NCI-H2029 (cell line): ENCODE results near the gene GFI1B.
"Not testable (repeated sequence)": the region's sequence is repeated elsewhere in the genome, so short reads cannot be mapped to it uniquely, and the experiment has no call there.

ENCODE experiments used
- DNase-seq: peaks from one replicate; lab custom pipeline; 2025; lab: John Stamatoyannopoulos, UW

The GFI1B gene

DNA sequence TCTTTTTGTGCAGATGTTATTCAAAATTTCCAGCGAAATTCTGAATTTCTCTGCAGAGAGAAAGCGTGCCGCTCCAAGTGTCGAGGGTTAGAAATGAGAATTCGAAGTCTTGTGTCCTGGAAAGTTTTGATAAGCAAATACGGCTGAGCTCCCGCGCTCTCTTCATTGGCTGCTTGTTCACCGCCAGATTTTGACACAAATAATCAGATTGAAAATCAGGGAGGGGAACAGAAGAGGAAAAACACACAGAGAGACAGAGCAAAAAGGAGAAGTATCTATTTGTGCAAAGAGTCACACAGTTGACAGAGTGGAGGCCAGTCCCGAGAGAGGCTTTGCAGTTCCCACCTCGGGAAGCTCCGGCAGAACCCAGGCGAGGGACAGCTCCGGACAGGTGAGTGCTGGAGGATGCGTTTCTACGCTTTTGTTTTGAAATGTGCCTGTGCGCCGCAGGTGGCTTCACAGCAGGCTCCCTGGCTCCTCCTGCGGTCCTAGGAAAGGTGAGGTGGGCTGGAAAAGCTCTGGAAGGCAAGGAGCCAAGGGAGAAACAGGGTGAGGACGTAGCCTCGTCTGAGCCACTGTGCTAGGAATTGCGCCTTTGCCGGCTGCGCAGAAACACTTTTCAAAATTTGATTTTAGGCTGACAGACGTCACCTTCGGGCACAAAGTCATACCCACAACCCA is at the start of gene GFI1B:
Gene GFI1B (plus strand): TSS at position 244 of the 681 bp plus-strand sequence. CDS start 7,985 bp downstream, outside the sequence.
- no peak for DNase-seq

DNA sequence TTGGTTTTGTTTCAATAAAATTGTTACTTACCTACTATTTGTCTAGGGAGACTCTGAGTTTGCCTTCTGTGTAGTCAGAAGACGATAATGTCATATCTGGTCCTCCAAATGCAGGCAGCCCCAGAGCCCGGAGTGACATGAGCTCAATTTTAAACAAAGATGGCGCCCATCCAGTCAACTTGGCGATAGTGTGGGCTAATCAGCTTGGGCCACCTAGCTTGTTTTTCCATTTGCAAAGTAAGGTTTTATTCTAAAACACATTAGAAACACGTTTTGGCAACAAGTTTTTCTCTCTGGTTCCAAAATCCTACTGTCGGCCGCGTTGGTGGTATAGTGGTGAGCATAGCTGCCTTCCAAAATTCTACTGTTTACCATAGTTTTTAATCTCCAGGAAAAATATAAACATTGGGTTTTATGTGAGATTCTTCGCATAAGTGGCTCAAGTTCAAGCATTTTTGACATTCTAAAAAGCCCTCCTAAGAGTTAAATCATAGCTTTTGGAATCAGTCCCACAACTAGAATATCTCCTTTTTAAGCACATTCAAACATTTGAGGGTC is 47.2 kb upstream of the GFI1B start:
- no peak for DNase-seq

DNA sequence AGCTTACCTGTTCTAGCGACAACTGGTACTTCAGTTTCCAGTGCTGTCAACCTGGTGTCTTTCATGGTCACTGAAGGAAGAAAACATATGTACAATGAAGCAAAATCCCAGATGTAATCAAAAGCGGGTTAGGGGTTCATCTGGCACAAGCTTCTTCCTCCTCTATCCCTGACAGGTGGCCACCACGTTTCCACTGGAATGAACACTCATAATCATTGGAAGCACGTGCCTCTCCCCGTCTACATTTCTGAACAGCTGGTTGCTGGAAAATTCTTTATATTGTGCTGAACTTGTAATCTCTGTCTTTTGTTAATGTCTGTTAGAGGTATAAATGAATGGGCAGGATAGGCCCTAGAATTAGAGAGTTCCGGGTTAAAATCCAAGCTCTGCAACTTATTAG is 43.5 kb upstream of the GFI1B start:
- no peak for DNase-seq

DNA sequence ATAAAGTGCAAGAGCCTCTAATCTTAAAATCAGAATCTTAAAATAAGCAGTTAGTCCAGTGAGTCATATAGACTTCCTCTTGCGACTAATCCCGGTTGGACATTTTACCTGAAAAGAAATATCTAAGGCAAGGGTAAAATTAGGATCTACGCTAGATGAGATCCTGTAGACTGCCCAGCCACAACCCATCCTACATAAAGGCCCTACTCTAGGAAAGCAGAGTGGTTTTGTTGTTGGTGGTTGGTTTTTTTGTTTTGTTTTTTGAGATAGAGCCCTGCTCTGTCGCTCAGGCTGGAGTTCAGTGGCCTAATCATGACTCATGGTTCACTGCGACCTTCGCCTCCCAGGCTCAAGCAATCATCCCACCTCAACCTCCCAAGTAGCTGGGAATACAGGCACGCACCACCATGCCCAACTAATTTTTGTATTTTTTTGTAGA is 41.0 kb upstream of the GFI1B start:
- no peak for DNase-seq

DNA sequence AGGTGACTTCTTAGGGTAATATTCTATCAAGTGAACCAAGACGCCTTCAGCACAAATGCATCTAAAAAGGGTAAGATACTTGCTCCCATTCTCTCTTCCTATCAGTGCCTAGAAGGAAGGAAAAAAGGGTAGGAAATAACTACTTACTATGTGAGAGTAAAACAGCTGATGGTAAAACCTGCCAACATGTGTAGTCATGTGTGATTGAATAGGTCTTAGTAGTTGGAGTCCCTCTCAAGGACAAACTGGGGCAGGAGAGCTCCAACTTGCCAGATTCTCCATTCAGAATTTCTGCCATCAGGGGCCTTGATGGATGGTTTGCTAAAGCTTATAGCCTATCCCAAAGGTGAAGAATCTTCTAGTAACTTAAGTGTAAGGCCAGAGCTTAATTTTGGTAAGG is 39.3 kb upstream of the GFI1B start:
- no peak for DNase-seq

DNA sequence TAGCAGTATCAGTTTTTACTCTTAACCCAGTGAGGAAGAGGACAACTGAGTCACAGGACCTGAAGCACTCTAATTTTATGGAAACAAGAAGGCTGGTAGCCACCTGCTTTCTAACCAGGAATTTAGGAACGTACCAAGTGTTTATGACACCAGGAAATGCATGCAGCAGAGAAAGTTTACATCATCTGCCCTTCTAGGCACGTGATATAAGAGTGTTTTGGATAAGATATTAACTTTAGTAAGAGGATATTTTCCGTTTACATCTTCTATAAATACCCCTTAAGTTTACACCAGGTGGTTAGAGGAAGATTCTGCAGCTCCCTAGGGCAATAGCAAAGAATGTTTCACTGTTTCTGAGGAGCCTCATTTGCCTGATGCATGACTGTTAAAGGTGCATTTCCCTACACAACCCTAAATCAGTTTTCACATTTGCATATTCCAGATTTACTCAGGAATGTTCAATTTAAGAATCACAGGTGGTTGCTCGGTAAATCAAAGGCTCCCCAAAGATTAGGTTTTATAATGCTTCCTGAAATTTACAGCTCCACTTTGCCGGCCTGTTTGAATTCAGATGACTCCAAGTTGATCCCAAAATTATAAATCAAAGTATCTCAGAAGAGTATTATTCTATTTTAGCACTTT is 35.8 kb upstream of the GFI1B start:
- no peak for DNase-seq

DNA sequence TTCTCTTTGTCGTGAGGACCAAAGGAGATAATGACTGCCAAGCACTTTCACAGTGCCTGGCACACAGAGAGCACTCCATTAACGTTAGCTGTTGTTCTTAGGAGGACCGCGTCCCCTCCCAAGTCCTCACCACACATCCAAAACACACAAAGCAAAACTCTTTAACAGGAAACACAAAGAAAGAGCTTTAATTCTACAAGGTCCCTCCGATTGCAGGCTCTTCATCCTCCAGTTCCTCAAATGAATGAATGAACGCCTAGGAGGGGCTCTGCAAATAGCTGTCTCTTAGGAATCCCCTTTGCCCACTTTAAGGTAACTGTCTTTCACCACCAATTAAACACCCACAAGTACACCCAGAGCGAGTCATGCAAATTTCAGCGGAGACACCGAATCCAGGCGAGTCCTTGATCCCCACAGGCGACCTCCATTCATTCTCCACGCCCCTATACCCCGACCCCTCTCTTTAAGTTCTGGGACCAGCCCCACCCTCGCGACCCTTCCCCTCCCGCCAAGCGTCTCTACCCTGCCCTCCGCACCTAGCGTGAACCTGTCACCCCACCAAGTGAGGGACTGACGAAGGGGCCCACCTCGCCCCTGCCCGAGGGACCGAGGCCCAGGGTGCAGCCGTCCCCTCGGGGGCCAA is 34.7 kb upstream of the GFI1B start:
- no peak for DNase-seq

DNA sequence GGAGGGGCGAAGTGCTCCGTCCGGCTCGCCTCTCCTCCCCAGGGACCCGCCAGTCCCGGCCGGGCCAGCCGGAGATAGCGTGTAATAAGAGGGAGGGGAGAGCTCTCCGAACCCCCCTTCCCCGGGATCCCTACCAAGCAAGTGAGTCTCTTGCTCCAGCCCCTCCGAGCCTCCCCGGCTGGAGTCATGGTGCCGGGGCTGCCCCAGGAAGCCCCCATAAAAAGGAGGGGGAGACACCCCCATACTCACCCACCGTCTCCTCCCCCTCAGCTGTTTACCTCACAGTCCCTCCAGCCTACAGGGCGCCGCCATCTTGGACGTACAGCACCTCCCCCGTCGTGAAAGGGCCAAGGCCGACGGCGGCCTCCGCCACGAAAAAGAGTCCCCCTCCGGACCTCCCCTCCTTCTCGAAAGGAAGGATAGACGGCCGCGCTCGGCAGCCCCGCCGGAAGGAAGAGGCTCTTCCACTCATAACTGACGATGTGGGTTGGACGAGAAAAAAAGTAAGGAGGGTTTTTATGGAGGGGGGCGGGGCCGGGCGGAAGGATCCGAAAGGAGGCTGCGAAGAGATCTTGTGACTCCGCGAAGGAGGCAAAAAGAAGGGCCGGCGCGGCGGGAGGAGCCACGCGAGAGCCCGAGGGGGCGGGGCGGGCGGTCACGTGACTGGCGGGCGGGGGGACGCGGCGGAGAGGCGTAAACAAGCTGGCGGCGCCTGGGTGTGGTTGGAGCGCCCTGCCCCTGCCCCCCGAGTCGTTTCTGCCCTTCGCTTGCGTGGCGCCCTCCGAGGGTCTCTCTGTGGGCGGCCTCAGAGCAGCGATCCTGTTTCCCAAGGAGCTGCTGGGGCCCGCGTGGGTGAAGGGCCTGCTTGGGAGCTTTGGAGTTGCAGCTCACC is 34.0 kb upstream of the GFI1B start, which contains the start of gene TSC1:
Gene TSC1 (minus strand): TSS at position 323 of the 892 bp plus-strand sequence. CDS start 15,744 bp downstream, outside the sequence.
- DNase-seq, result peak; percentile 97

DNA sequence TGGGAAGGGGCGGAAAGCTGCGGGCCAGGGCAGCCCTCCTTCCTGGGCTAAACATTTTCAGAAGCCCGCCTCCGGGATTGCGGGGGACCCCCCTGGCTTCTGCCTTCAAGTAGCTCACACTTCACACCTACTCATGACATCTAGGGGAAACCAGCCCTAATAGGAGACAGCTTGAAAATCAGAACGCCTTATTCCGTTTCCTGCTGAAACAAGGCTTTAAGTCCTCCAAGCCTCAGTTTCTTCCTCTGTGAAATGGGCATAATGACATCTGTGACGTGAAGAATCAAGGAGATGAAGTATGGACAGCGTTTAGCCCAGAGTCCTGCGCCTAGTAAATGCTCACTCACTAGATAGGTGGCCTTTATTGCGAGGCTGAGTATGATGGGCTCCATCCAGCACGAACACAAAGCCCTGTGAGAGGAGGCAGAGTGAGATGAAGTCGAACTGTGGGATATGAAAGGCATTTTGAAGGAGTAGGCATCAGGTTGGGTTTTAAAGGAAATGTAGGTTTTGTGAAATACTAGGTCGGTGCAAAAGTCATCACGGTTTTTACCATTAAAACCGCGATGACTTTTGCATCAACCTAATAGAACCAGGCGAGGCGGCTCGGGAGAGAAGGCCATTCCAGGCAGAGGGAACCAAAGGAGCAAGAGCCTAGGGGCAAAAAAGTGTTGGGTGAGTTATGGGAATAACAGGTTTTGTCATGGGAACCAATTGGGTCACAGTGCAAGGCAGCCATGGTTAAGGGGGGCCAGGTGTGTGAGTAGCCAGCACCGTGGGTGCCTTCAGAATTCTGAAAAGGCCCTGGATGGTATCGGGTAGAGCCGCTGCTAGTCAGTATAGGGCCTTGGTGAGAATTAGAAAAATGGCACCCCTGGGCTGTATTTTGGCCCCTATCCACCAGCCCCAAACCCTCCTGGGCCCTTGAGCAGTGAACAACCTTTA is 33.0 kb upstream of the GFI1B start:
- no peak for DNase-seq

DNA sequence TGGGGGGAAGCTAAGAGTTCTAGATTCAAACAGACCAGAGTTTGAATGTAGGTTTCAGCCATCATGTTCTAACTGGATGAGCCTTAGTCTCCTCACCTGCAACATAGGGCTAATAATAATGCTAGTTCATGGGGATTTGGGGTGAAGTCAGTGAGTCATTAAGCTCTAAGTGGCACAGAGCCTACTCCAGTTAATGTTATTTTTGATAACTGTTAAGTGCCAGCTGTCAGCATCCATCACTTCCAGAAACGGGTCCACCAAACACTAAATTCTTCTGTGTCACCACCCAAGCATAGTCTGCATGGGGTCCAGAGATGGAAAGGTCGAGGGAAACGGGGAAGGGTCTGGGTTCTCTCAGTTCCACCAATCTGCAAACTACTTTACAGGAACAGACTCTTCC is 32.3 kb upstream of the GFI1B start:
- DNase-seq, result no peak

DNA sequence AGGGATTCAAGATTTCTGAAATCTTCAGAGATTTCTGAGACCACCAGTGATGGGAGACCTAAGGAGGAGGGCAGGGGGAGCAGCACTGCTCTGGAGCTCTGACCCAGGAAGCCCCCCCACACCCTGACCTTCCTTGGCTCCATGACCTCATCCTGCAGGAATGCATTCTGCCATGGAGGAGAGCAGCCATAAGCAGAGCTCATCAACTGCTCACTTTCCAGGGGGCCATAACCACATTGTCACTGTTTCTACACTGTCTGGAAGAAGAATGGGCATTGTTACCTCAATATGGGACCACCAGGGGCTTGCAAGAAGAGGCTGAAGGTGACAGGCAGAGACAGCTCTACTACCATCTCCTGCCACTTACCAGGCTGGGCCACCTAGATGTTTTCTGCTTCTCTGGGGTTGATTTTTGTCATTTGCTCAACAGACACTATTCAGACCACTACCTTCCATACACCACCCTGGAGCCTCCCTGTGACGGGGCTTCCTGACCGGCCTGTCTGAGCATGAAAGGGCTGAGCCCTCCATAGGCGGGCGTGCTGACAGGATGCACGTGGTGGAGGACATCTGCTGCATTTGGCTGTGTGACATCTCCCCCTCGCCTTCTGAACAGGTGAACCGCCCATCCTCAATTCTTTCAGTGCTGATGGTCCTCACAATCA is 31.7 kb upstream of the GFI1B start:
- no peak for DNase-seq

DNA sequence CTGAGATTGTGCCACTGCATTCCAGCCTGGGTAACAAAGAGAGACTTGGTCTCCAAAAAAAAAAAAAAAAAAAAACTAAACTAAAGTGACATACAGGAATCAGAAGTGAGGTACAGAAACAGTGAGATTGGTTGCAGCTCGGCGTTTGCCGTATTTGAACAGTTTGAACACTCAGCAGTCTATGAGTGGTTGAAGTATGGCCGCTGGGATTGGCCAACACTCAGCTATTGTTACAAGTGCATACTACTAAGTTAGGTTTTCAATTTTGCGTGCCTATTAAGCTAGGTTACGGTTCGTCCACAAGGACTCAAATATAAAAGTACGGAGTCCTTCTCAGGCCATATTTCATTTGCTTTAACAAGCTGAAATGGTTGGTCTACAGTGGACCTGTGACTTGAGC is 30.7 kb upstream of the GFI1B start:
- no peak for DNase-seq

DNA sequence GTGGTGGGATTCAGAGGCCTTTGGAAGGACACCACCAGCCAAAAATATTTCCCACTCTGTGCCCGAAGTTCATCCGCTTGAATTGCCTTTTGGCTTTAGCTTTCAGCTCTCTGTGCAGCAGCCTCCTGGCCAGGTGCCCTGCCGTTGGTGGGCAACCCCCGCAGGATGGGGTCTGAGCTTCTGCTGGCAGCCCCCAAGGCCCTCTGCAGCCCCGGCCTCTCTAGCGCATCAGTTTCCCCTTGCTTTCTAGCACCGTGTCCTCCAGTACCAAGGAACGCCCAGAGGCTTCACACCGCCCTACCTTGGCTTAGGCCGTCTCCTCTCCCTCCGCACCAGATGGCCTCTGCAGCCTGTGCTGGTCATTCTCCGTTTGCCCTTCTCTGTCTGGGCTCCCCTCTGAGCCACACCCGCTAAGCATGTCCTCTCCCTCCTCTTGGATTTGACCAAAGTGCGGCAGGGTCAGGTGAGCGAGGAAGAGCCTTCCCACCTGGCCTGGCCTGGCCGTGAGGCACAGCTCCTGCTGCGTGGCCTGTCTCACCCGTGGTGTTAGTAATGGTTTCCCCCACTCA is 29.9 kb upstream of the GFI1B start:
- DNase-seq, result no peak

DNA sequence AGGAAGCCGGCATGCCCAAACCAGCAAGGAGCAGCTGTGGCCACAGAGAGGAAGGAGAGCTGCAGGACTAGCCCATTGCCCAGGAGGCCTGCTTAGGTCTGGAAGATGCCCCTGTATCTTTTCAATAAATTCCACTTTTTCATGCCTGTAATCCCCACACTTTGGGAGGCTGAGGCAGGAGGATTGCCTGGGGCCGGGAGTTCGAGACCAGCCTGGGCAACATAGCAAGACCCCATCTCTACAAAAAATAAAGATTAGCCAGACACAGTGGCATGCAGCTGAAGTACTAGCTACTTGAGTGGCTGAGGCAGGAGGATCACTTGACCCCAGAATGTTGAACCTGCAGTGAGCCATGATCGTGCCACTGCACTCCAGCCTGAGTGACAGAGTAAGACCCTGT is 28.8 kb upstream of the GFI1B start:
- no peak for DNase-seq

DNA sequence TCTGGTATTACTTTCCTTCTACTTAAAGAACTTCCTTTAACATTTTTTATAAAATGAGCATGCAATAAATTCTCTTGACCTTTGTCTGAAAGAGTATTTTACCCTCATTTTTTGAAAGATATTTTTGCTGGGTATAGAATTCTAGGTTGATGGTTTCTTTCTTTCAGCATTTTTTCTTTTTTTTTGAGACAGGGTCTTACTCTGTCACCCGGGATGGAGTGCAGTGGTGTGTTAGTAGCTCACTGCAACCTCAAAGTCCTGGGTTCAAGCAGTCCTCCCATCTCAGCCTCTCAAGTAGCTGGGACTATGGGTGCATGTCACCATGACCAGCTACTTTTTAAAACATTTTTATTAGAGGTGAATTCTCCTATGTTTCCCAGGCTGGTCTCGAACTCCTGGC is 23.4 kb upstream of the GFI1B start:
- no peak for DNase-seq

DNA sequence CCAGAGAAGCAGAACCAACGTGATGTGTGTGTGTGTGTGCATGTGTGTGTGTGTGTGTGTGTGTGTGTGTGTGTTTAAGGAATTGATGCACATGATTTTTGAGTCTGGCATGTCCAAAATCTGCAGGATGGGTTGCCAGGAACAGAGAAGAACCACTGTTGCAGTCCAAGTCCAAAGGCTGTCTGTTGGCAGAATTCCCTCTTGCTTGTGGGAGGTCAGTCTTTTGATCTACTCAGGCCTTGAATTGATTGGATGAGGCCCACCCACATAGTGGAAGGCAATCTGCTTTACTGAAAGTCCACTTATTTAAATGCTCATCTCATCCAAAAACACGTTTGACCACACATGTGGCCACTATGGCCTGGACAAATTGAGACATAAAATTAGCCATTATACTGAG is 22.7 kb upstream of the GFI1B start:
- no peak for DNase-seq

DNA sequence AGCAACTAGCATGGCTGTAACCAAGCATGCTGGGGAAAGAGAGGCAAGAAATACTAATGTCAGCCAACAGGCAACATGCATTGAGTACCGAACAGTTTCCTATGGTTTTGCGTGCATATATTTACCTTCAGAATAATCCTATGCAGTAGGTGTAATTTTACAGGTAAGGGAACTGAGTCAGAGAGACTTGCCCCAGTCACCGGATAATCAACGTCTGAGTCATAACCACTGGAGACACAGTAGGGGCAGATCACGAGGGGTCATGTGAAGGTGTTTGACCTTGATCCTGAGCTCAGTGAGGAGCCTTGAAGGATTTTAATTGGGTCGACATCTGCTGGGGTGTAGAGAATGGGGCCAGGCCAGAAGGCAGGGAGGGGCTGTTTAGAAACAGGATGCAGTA is 20.7 kb upstream of the GFI1B start:
- DNase-seq, result no peak

DNA sequence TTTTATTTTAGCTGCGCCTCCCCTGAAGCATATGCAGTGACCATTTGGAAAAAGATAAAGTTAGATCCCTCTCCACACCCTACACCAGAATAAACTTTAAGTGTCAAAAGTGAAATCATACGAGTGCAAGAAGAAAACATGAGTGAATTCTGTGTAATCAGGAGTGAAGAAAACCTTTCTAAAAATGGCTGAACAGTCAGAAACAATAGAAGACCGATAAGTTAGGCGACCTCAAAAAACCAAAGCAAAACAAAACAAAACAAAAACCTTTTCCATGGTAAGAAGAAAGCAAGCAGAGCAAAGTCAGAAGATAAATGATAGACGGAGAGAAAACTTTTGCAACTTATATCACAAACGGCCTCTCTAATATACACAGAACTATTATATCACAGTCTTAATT is 17.5 kb upstream of the GFI1B start:
- no peak for DNase-seq

DNA sequence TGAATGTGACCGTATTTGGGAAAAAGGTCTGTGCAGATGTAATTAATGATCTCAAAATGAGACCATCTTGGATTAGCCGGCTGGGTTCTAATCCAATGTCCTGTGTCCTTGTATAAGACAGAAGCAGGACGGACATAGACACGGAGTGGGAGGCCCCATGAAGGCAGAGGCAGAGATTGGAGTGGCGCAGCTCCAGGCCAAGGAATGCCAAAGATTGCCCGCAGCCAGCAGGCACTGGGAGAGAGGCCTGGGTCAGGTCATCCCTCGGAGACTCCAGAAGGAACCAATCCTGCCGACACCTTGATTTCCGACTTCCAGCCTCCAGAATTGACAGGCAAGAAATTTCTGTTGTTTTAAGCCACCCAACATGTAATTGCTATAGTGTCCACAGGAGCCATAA is 13.0 kb upstream of the GFI1B start:
- no peak for DNase-seq

DNA sequence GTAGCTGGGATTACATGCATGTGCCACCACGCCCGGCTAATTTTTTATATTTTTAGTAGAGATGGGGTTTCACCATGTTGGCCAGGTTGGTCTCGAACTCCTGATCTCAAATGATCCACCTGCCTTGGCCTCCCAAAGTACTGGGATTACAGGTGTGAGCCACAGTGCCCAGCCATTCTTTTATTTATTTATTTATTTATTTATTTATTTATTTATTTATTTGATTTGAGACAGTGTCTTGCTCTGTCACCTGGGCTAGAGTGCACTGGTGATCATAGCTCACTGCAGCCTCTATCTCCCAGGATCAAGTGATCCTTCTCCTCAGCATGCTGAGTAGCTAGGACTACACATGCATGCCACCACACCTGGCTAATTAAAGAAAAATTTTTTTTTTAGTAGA is 10.6 kb upstream of the GFI1B start:
- DNase-seq, result not testable (repeated sequence)
